Trophoblast cell (in vitro differentiated cells and primary cell): ENCODE measurements around the gene STARD10.

Experiments used
- DNase-seq, 2 donors: peaks; one replicate each; pipeline ENCODE4 v3.0.0-alpha.2; 2016
- H2AFZ ChIP-seq: 2 replicates; pipeline ENCODE4 v1.6.1; 2013; ENCODE audit warnings: low read length, moderate library complexity, mild to moderate bottlenecking; ENCODE audit not compliant: insufficient read depth, poor library complexity
- H2AK5ac ChIP-seq: 2 replicates; pipeline ENCODE4 v1.6.1; 2013; ENCODE audit warnings: mild to moderate bottlenecking, low read length
- H2BK120ac ChIP-seq: 2 replicates; pipeline ENCODE4 v1.6.1; 2013; ENCODE audit warnings: low read length, mild to moderate bottlenecking, moderate library complexity; ENCODE audit not compliant: insufficient read depth, poor library complexity
- H2BK12ac ChIP-seq: 2 replicates; pipeline ENCODE4 v1.6.1; 2013; ENCODE audit warnings: mild to moderate bottlenecking, low read length, moderate library complexity
- H2BK5ac ChIP-seq: 2 replicates; pipeline ENCODE4 v1.6.1; 2013; ENCODE audit warnings: low read length, low read depth, moderate library complexity, mild to moderate bottlenecking; ENCODE audit not compliant: poor library complexity
- H3K14ac ChIP-seq: 2 replicates; pipeline ENCODE4 v1.6.1; 2013; ENCODE audit warnings: mild to moderate bottlenecking, low read length
- H3K18ac ChIP-seq: 2 replicates; pipeline ENCODE4 v1.6.1; 2013; ENCODE audit warnings: mild to moderate bottlenecking, low read length
- H3K23ac ChIP-seq: 2 replicates; pipeline ENCODE4 v1.6.1; 2013; ENCODE audit warnings: low read length
- H3K27ac ChIP-seq: 2 replicates; pipeline ENCODE4 v1.5.1; 2013; ENCODE audit warnings: low read depth, mild to moderate bottlenecking, inconsistent platforms, low read length, moderate library complexity
- H3K27me3 ChIP-seq: 2 replicates; pipeline ENCODE4 v1.6.1; 2013; ENCODE audit warnings: inconsistent platforms, mild to moderate bottlenecking, low read length, moderate library complexity; ENCODE audit not compliant: insufficient read depth
- H3K36me3 ChIP-seq, 2 experiments: 1 replicate in 1 of 2; 2 replicates in 1 of 2; pipeline ENCODE4 v1.6.1; 2013; ENCODE audit warnings: low read length in 2 of 2, mild to moderate bottlenecking in 2 of 2, moderate library complexity in 1 of 2; ENCODE audit not compliant: insufficient read depth in 2 of 2, control insufficient read depth in 1 of 2
- H3K4ac ChIP-seq: 2 replicates; pipeline ENCODE4 v1.6.1; 2013; ENCODE audit warnings: low read depth, mild to moderate bottlenecking, low read length, moderate library complexity
- H3K4me1 ChIP-seq, 2 experiments: 1 replicate in 1 of 2; 2 replicates in 1 of 2; pipeline ENCODE4 v1.6.1; 2013; ENCODE audit warnings: low read length in 2 of 2, mild to moderate bottlenecking in 2 of 2, moderate library complexity in 1 of 2; ENCODE audit not compliant: insufficient read depth in 2 of 2, control insufficient read depth in 1 of 2
- H3K4me2 ChIP-seq: 2 replicates; pipeline ENCODE4 v1.6.1; 2013; ENCODE audit warnings: inconsistent platforms, mild to moderate bottlenecking, low read length, moderate library complexity
- H3K4me3 ChIP-seq: 2 replicates; pipeline ENCODE4 v1.5.1; 2013; ENCODE audit warnings: mild to moderate bottlenecking, low read depth, low read length, inconsistent platforms
- H3K79me1 ChIP-seq: one replicate; pipeline ENCODE4 v1.6.1; 2013; ENCODE audit warnings: low read length
- H3K79me2 ChIP-seq: 2 replicates; pipeline ENCODE4 v1.6.1; 2013; ENCODE audit warnings: low read length, mild to moderate bottlenecking; ENCODE audit not compliant: control insufficient read depth, insufficient read depth, poor library complexity
- H3K9ac ChIP-seq: 2 replicates; pipeline ENCODE4 v1.6.1; 2013; ENCODE audit warnings: mild to moderate bottlenecking, low read length
- H3K9me3 ChIP-seq: 2 replicates; pipeline ENCODE4 v1.6.1; 2013; ENCODE audit warnings: low read depth, mild to moderate bottlenecking, control low read depth, inconsistent platforms, low read length; ENCODE audit not compliant: insufficient read depth
- H4K12ac ChIP-seq: 2 replicates; pipeline ENCODE4 v1.6.1; 2013; ENCODE audit warnings: low read depth, mild to moderate bottlenecking, low read length, moderate library complexity
- H4K8ac ChIP-seq: 2 replicates; pipeline ENCODE4 v1.6.1; 2013; ENCODE audit warnings: low read depth, mild to moderate bottlenecking, low read length, moderate library complexity
- H4K91ac ChIP-seq: one replicate; pipeline ENCODE4 v1.6.1; 2013; ENCODE audit warnings: low read depth, mild to moderate bottlenecking, low read length, moderate library complexity
- WGBS: extraction: QIAGEN DNeasy Blood & Tissue Kit; methylation state at CpG from one replicate; pipeline ENCODE4 v1.1.7; 2013; ENCODE audit warnings: missing lambda C conversion rate; ENCODE audit not compliant: insufficient read length, insufficient coverage; ENCODE audit errors: extremely low coverage; 5-methylcytosine and 5-hydroxymethylcytosine counted together

The STARD10 gene

DNA sequence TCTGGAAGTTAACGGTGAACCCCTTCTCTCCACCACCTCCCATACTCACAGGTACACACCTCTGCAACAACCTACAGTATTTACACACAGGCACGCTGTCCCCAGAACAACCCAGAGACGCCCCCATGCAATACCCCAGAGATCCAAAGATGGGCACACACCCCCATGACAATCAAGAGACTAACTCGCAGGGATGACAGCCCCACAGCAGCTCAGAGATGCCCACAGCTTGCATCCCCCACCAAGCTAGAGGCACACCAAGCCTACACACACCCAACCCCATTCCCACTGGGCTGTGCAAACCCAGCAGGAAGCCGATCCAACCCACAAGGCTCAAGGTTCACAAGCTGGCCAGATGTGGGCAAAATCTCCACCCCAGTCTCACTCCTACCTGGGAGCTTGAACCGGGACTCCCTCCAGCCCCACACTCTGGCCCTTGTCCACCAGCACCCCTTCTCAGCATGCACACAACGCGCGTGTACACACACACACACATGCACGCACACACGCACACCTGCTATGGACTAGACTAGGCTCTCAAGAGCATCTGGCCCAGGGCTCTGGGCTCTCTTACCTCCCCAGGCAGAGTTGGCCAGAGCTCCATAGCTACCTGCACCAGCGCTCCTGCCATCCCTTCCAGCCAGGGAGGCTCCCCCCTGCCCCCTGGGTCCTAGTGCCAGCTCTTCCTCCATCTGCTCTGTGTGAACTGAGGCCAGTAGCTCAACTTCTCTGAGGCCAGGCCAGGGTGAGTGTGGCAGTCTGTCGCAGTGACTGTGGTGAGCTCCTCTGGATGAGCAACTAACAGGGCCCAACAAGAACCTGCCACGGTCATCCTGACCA is 11.5 kb downstream of the STARD10 start:
- WGBS = no CpG with 5 or more reads among the region's 14 CpGs

GRCh38 chr11:72781313-72782080 is 12.3 kb downstream of the STARD10 start:
- Histone ChIP-seq H3K27me3 (no peaks in the 10 kb centered on the region), H3K79me2 (peaks cover 12% of the 10 kb centered on the region), H3K36me3 (peaks cover 4 to 5% of the 10 kb centered on the region in 2 experiments), H3K9me3 (no peaks in the 10 kb centered on the region), H3K14ac (peak overlapping the region; percentile 89), H3K23ac (no peak overlapping the region), H4K91ac (peak overlapping the region; percentile 71), H2AK5ac (peak overlapping the region; percentile 84), H3K79me1 (peaks cover 30% of the 10 kb centered on the region), H2BK5ac (peak overlapping the region; percentile 85), H3K4ac (peak overlapping the region; percentile 77), H3K4me2 (peak overlapping the region; percentile 72), H2BK12ac (no peak overlapping the region), H3K9ac (no peak overlapping the region), H4K12ac (no peak overlapping the region), H3K4me3 (peak overlapping the region; percentile 74), H2BK120ac (peak overlapping the region; percentile 75), H3K18ac (peak overlapping the region; percentile 74), H3K4me1 (peaks cover 42 to 50% of the 10 kb centered on the region in 2 experiments), H3K27ac (peak overlapping the region; percentile 40), H4K8ac (peak overlapping the region; percentile 81), H2AFZ (peak overlapping the region; percentile 41)
- DNase-seq = peak; percentile 27 to 56
- no CpG with 5 or more reads among the region's 89 CpGs for WGBS

More for the DNA sequence above, 11.5 kb downstream of the STARD10 start:
- H3K27me3 ChIP-seq = no peaks in the 10 kb centered on the region
- H3K4me1 ChIP-seq = peaks cover 34 to 42% of the 10 kb centered on the region in 2 experiments
- no peaks in the 10 kb centered on the region for H3K9me3 ChIP-seq
- no peak overlapping the region for H3K27ac ChIP-seq
- no peak overlapping the region for H2BK5ac ChIP-seq
- no peak overlapping the region for H3K9ac ChIP-seq
- H3K18ac ChIP-seq = no peak overlapping the region
- peaks cover 4 to 5% of the 10 kb centered on the region in 2 experiments for H3K36me3 ChIP-seq
- H4K12ac ChIP-seq = no peak overlapping the region
- no peak overlapping the region for H3K4me3 ChIP-seq
- peak overlapping the region; percentile 32 for H4K8ac ChIP-seq
- H3K14ac ChIP-seq = no peak overlapping the region
- no peak overlapping the region for H2AFZ ChIP-seq
- H2BK120ac ChIP-seq = peak overlapping the region; percentile 55
- peak overlapping the region; percentile 15 for H2AK5ac ChIP-seq
- peaks cover 25% of the 10 kb centered on the region for H3K79me1 ChIP-seq
- no peak overlapping the region for H3K4ac ChIP-seq
- peak overlapping the region; percentile 48 for H3K4me2 ChIP-seq
- H4K91ac ChIP-seq = no peak overlapping the region
- no peak overlapping the region for H2BK12ac ChIP-seq
- DNase-seq = peak; percentile 24 to 40
- no peak overlapping the region for H3K23ac ChIP-seq
- H3K79me2 ChIP-seq = peaks cover 12% of the 10 kb centered on the region

GRCh38 chr11:72781063-72781312 is 12.9 kb downstream of the STARD10 start:
- Histone ChIP-seq H2AFZ (peak overlapping the region; percentile 19), H3K23ac (no peak overlapping the region), H3K79me1 (peaks cover 35% of the 10 kb centered on the region), H4K12ac (no peak overlapping the region), H3K18ac (peak overlapping the region; percentile 80), H3K9ac (peak overlapping the region; percentile 35), H4K8ac (peak overlapping the region; percentile 28), H3K27me3 (no peaks in the 10 kb centered on the region), H2AK5ac (no peak overlapping the region), H3K27ac (peak overlapping the region; percentile 40), H2BK120ac (peak overlapping the region; percentile 22), H3K79me2 (peaks cover 12% of the 10 kb centered on the region), H3K36me3 (peaks cover 4 to 5% of the 10 kb centered on the region in 2 experiments), H3K9me3 (no peaks in the 10 kb centered on the region), H3K4ac (peak overlapping the region; percentile 13), H3K14ac (peak overlapping the region; percentile 18), H3K4me3 (peak overlapping the region; percentile 74), H2BK12ac (no peak overlapping the region), H3K4me2 (peak overlapping the region; percentile 72), H3K4me1 (peaks cover 47 to 55% of the 10 kb centered on the region in 2 experiments), H4K91ac (peak overlapping the region; percentile 71), H2BK5ac (peak overlapping the region; percentile 3)
- peak; percentile 56 to 73 for DNase-seq
- no CpG with 5 or more reads among the region's 17 CpGs for WGBS

DNA sequence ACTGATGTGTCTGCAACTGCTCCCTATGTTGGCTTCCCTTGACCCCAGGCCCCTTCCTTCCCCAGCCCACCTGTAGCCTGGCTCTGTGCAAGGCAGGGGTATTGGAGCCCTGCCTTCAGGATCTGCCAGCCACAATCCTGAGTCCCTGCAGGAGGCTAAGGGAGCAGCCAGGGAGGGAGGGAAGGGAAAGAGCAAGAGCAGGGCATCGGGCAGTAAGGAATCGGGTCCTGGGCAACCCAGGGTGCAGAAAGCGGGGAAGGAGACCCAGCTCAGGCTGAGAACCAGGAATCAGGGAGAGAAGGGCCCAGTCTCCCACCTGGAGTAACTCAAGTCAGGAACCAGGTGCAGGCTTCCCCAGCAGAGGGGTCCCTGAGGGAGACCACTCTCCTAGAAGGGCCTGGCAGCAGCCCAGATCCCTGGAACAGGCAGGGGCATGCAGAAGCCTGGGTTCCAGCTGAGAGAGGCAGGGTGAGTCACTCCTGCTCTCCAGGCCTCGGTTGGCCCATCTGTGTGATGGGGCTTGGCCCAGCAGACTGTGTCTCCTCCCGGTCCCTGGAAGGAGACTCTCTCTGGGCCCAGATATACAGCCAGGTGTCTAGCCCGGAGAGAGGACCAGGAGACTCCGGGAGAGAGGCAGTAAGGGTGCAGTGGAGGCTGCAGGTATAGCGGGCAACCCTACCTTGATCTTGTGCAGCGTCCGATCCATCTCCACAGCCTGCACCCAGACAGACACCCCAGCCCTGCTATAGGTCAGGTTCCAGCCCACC is 13.4 kb downstream of the STARD10 start:
- H3K4me3 ChIP-seq = peak overlapping the region; percentile 74
- H3K4ac ChIP-seq = peak overlapping the region; percentile 13
- H3K4me2 ChIP-seq = peak overlapping the region; percentile 72
- H3K14ac ChIP-seq = peak overlapping the region; percentile 18
- peak overlapping the region; percentile 71 for H4K91ac ChIP-seq
- peak overlapping the region; percentile 22 for H2BK120ac ChIP-seq
- H3K79me1 ChIP-seq = peaks cover 38% of the 10 kb centered on the region
- H2AK5ac ChIP-seq = peak overlapping the region; percentile 3
- H3K9me3 ChIP-seq = no peaks in the 10 kb centered on the region
- H3K23ac ChIP-seq = no peak overlapping the region
- H3K27me3 ChIP-seq = no peaks in the 10 kb centered on the region
- H3K27ac ChIP-seq = peak overlapping the region; percentile 40
- peaks cover 52 to 60% of the 10 kb centered on the region in 2 experiments for H3K4me1 ChIP-seq
- H2AFZ ChIP-seq = peak overlapping the region; percentile 19
- H4K8ac ChIP-seq = peak overlapping the region; percentile 28
- H3K18ac ChIP-seq = peak overlapping the region; percentile 80
- no peak overlapping the region for H4K12ac ChIP-seq
- no CpG with 5 or more reads among the region's 10 CpGs for WGBS
- peak overlapping the region; percentile 35 for H3K9ac ChIP-seq
- H2BK12ac ChIP-seq = peak overlapping the region; percentile 27
- DNase-seq = no peak
- peaks cover 4 to 5% of the 10 kb centered on the region in 2 experiments for H3K36me3 ChIP-seq
- H3K79me2 ChIP-seq = peaks cover 12% of the 10 kb centered on the region
- H2BK5ac ChIP-seq = peak overlapping the region; percentile 22
